Naive thymus-derived CD4-positive, alpha-beta T cell (primary cell): ENCODE measurements around the gene MRTFB. TPM values are rescaled to one million over a fixed set of nuclear protein-coding genes. Genes with fewer than 3 reads are reported as not detected.

ENCODE experiments used
- ATAC-seq: fragments of 150-1000 bp; cut with Tn5 transposase; 2 replicates; pipeline ENCODE4 v1.10.0; 2021; ENCODE audit warnings: mild to moderate bottlenecking, moderate library complexity
- CTCF ChIA-PET: fragments of 350-600 bp; sonication (Branson Sonifier 250); formaldehyde crosslinking; loops from one replicate; lab custom pipeline; 2021; ENCODE audit warnings: antibody characterized with exemption; lab: Charles Lee
- POLR2A ChIA-PET: fragments of 350-600 bp; sonication (Branson Sonifier 250); formaldehyde crosslinking; loops from one replicate; lab custom pipeline; 2021; ENCODE audit warnings: antibody characterized with exemption, inconsistent platforms; lab: Charles Lee
- DNase-seq, 9 donors: peaks; one replicate each; pipeline versions ENCODE4 v3.0.0 to v3.0.0-alpha.2; 2020 to 2022; ENCODE audit warnings: mixed read lengths in 1 of 9
- H3K27ac ChIP-seq: one replicate; pipeline ENCODE4 v1.7.0; 2013; ENCODE audit warnings: mild to moderate bottlenecking, low read depth, low read length, moderate library complexity
- H3K27me3 ChIP-seq, 2 donors: one replicate each; pipeline ENCODE4 v1.7.0; 2013; ENCODE audit warnings: low read length in 2 of 2, mild to moderate bottlenecking in 2 of 2, moderate library complexity in 2 of 2; ENCODE audit not compliant: control insufficient read depth in 2 of 2, insufficient read depth in 2 of 2
- H3K36me3 ChIP-seq, 3 experiments: 1 replicate in 2 of 3; 2 replicates in 1 of 3; pipeline ENCODE4 v1.7.0; 2013; ENCODE audit warnings: low read length in 3 of 3, mild to moderate bottlenecking in 3 of 3, moderate library complexity in 1 of 3; ENCODE audit not compliant: insufficient read depth in 3 of 3, control insufficient read depth in 2 of 3
- H3K4me1 ChIP-seq, 2 donors: one replicate each; pipeline ENCODE4 v1.7.0; 2013; ENCODE audit warnings: low read length in 2 of 2, mild to moderate bottlenecking in 2 of 2, moderate library complexity in 1 of 2; ENCODE audit not compliant: control insufficient read depth in 2 of 2, insufficient read depth in 2 of 2
- H3K4me3 ChIP-seq: 2 replicates; pipeline ENCODE4 v1.7.0; 2013; ENCODE audit warnings: mild to moderate bottlenecking, low read length
- H3K9me3 ChIP-seq, 3 experiments: 1 replicate in 2 of 3; 2 replicates in 1 of 3; pipeline ENCODE4 v1.7.0; 2013; ENCODE audit warnings: low read length in 3 of 3; ENCODE audit not compliant: control insufficient read depth in 2 of 3
- H3K27ac Mint-ChIP-seq, 9 donors: one replicate each; pipeline ENCODE4 v1.8.0; 2020 to 2022; ENCODE audit warnings: mixed read lengths in 9 of 9, mild to moderate bottlenecking in 8 of 9, moderate library complexity in 5 of 9, inconsistent platforms in 2 of 9
- H3K27me3 Mint-ChIP-seq, 5 donors: one replicate each; pipeline ENCODE4 v1.8.0; 2021 to 2022; ENCODE audit warnings: mixed read lengths in 5 of 5, mild to moderate bottlenecking in 1 of 5
- H3K36me3 Mint-ChIP-seq, 5 donors: one replicate each; pipeline ENCODE4 v1.8.0; 2020 to 2022; ENCODE audit warnings: mixed read lengths in 5 of 5, mild to moderate bottlenecking in 3 of 5, inconsistent platforms in 1 of 5
- H3K4me1 Mint-ChIP-seq, 7 donors: one replicate each; pipeline ENCODE4 v1.8.0; 2020 to 2022; ENCODE audit warnings: mixed read lengths in 7 of 7, mild to moderate bottlenecking in 3 of 7, inconsistent platforms in 1 of 7
- H3K4me3 Mint-ChIP-seq, 10 donors: one replicate each; pipeline ENCODE4 v1.8.0; 2020 to 2022; ENCODE audit warnings: mild to moderate bottlenecking in 10 of 10, mixed read lengths in 10 of 10, moderate library complexity in 6 of 10, inconsistent platforms in 2 of 10
- H3K9me3 Mint-ChIP-seq, 11 donors: one replicate each; pipeline ENCODE4 v1.8.0; 2020 to 2022; ENCODE audit warnings: mixed read lengths in 11 of 11, mild to moderate bottlenecking in 4 of 11, inconsistent platforms in 1 of 11, moderate library complexity in 1 of 11
- intact Hi-C, 2 donors: fragments of 100-400 bp; cut with micrococcal nuclease; formaldehyde crosslinking; loops; one replicate each; pipeline ENCODE4 v1.15.1; 2023
- polyA plus RNA-seq, 2 donors: library from polyadenylated mRNA; unstranded; fragments of 300-500 nt; fragmentation: Illumina TruSeq; gene quantifications; one replicate each; pipeline ENCODE4 v1.2.3, GENCODE V29; 2021
- total RNA-seq, 6 experiments: library from RNA in 5 of 6; stranded (reverse) in 5 of 6; gene quantifications; 1 replicate in 5 of 6; 2 replicates in 1 of 6; pipeline ENCODE4 v1.2.3 and lab custom pipeline; 2021 to 2026

The MRTFB gene
- total and polyA plus RNA-seq, 7 experiments from 2014 or later = 9.1 to 33.2 (median 25.4) TPM

- peaks cover 0 to 3% (median 0%) of the 10 kb centered on the region in 5 donors for H3K27me3 Mint-ChIP-seq
- peaks cover 12 to 48% (median 28%) of the 10 kb centered on the region in 7 donors for H3K4me1 Mint-ChIP-seq
- Histone ChIP-seq H3K4me3 (no peak overlapping the region), H3K27ac (no peak overlapping the region), H3K27me3 (no peaks in the 10 kb centered on the region), H3K4me1 (peaks cover 6 to 8% of the 10 kb centered on the region in 2 donors), H3K9me3 (no peaks in the 10 kb centered on the region), H3K36me3 (peaks cover 0 to 8% (median 0%) of the 10 kb centered on the region in 3 experiments)
- no peak for DNase-seq
- intact Hi-C loops = loop anchor here (5.0 to 10.0 kb wide), 4 partner anchors 118 to 558 kb away; partner anchors contain the start of genes BFAR (in 1 of the 2), ERCC4 (in 1 of the 2) and PARN (in 1 of the 2)
- POLR2A ChIA-PET = no interaction called here
- peaks cover 0 to 10% (median 0%) of the 10 kb centered on the region in 5 donors for H3K36me3 Mint-ChIP-seq
- H3K4me3 Mint-ChIP-seq = no peak overlapping the region
- CTCF ChIA-PET = no interaction called here
- H3K27ac Mint-ChIP-seq = no peak overlapping the region
- ATAC-seq = no peak
- no peaks in the 10 kb centered on the region for H3K9me3 Mint-ChIP-seq
Observed at GRCh38 chr16:14074544-14074943, 3.4 kb downstream of the MRTFB start.

- ChIA-PET CTCF (no interaction called here), POLR2A (interaction anchor here (0.7 kb wide), 1 partner anchor 167 kb away, joined by 3 read pairs; no protein-coding TSS in a partner anchor)
- Mint-ChIP-seq H3K36me3 (peaks cover 3 to 33% (median 17%) of the 10 kb centered on the region in 5 donors), H3K9me3 (peaks cover 0 to 2% (median 0%) of the 10 kb centered on the region in 11 donors), H3K27ac (no peak overlapping the region), H3K4me1 (peaks cover 2 to 41% (median 16%) of the 10 kb centered on the region in 7 donors), H3K27me3 (no peaks in the 10 kb centered on the region), H3K4me3 (no peak overlapping the region)
- H3K27ac ChIP-seq = no peak overlapping the region
- H3K9me3 ChIP-seq = no peaks in the 10 kb centered on the region
- no peaks in the 10 kb centered on the region for H3K36me3 ChIP-seq
- no peak overlapping the region for H3K4me3 ChIP-seq
- no peaks in the 10 kb centered on the region for H3K4me1 ChIP-seq
- DNase-seq = no peak
- no peak for ATAC-seq
- intact Hi-C loops = loop anchor here (5.0 to 10.0 kb wide), 2 partner anchors 117 to 534 kb away; no protein-coding TSS in a partner anchor
- no peaks in the 10 kb centered on the region for H3K27me3 ChIP-seq
Observed at GRCh38 chr16:14077918-14078317, 6.8 kb downstream of the MRTFB start.

- Mint-ChIP-seq H3K27ac (no peak overlapping the region), H3K9me3 (no peaks in the 10 kb centered on the region), H3K4me3 (no peak overlapping the region), H3K36me3 (peaks cover 1 to 53% (median 29%) of the 10 kb centered on the region in 5 donors), H3K27me3 (no peaks in the 10 kb centered on the region), H3K4me1 (peaks cover 2 to 59% (median 44%) of the 10 kb centered on the region in 7 donors)
- intact Hi-C loops = no loop called here
- no peaks in the 10 kb centered on the region for H3K36me3 ChIP-seq
- H3K27ac ChIP-seq = no peak overlapping the region
- ChIA-PET POLR2A (no interaction called here), CTCF (no interaction called here)
- H3K27me3 ChIP-seq = no peaks in the 10 kb centered on the region
- no peak overlapping the region for H3K4me3 ChIP-seq
- no peak for ATAC-seq
- H3K9me3 ChIP-seq = no peaks in the 10 kb centered on the region
- no peak for DNase-seq
- no peaks in the 10 kb centered on the region for H3K4me1 ChIP-seq
Observed at GRCh38 chr16:14086477-14086876, 15.4 kb downstream of the MRTFB start.

DNA sequence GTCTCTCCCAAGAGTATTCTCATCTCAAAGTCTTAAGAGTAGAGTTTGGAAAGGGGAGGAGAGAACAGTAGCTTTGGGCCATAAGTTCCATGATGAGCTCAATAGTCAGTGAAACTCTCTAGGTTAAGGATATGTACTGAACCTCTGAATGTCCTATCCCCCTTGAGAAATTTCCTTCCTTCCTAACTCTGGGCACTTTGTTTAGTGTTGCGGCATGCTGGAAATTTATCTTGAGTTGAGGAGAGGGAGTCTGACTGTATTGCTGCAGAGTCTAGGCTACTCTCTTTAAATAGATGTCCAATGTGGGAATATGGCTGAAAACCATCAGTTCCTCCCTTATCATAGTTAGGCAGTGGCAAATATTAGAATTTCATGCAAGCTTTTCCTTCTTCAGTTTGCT is 16.1 kb downstream of the MRTFB start:
- H3K9me3 ChIP-seq = no peaks in the 10 kb centered on the region
- H3K36me3 ChIP-seq = no peaks in the 10 kb centered on the region
- CTCF ChIA-PET = no interaction called here
- intact Hi-C loops = no loop called here
- H3K4me3 ChIP-seq = no peak overlapping the region
- Mint-ChIP-seq H3K27me3 (no peaks in the 10 kb centered on the region), H3K9me3 (no peaks in the 10 kb centered on the region), H3K36me3 (peaks cover 1 to 48% (median 24%) of the 10 kb centered on the region in 5 donors), H3K4me3 (no peak overlapping the region), H3K4me1 (peaks cover 2 to 57% (median 48%) of the 10 kb centered on the region in 7 donors), H3K27ac (no peak overlapping the region)
- H3K27ac ChIP-seq = no peak overlapping the region
- no peaks in the 10 kb centered on the region for H3K27me3 ChIP-seq
- POLR2A ChIA-PET = no interaction called here
- no peak for DNase-seq
- no peak for ATAC-seq
- no peaks in the 10 kb centered on the region for H3K4me1 ChIP-seq

GRCh38 chr16:14087590-14088154 is 16.6 kb downstream of the MRTFB start:
- peaks cover 2 to 62% (median 51%) of the 10 kb centered on the region in 7 donors for H3K4me1 Mint-ChIP-seq
- H3K4me3 Mint-ChIP-seq = no peak overlapping the region
- H3K36me3 Mint-ChIP-seq = peaks cover 0 to 45% (median 22%) of the 10 kb centered on the region in 5 donors
- ChIA-PET CTCF (no interaction called here), POLR2A (no interaction called here)
- no peak overlapping the region for H3K27ac ChIP-seq
- H3K4me1 ChIP-seq = no peaks in the 10 kb centered on the region
- no peaks in the 10 kb centered on the region for H3K27me3 Mint-ChIP-seq
- ATAC-seq (no peak), DNase-seq (no peak)
- no peak overlapping the region for H3K27ac Mint-ChIP-seq
- H3K9me3 Mint-ChIP-seq = no peaks in the 10 kb centered on the region
- H3K4me3 ChIP-seq = no peak overlapping the region
- no peaks in the 10 kb centered on the region for H3K9me3 ChIP-seq
- no peaks in the 10 kb centered on the region for H3K27me3 ChIP-seq
- H3K36me3 ChIP-seq = no peaks in the 10 kb centered on the region
- intact Hi-C loops = no loop called here

- Mint-ChIP-seq H3K9me3 (no peaks in the 10 kb centered on the region), H3K4me3 (no peak overlapping the region), H3K4me1 (peaks cover 2 to 67% (median 55%) of the 10 kb centered on the region in 7 donors), H3K27me3 (no peaks in the 10 kb centered on the region), H3K36me3 (peaks cover 0 to 41% (median 21%) of the 10 kb centered on the region in 5 donors), H3K27ac (no peak overlapping the region)
- DNase-seq (no peak), ATAC-seq (no peak)
- H3K4me1 ChIP-seq = no peaks in the 10 kb centered on the region
- H3K27me3 ChIP-seq = no peaks in the 10 kb centered on the region
- ChIA-PET POLR2A (no interaction called here), CTCF (no interaction called here)
- H3K4me3 ChIP-seq = no peak overlapping the region
- no peaks in the 10 kb centered on the region for H3K9me3 ChIP-seq
- intact Hi-C loops = no loop called here
- no peak overlapping the region for H3K27ac ChIP-seq
- H3K36me3 ChIP-seq = no peaks in the 10 kb centered on the region
Observed at GRCh38 chr16:14088155-14088753, 17.1 kb downstream of the MRTFB start.
